8988T (cell line): Measurements from ENCODE around the gene PRR12.

Experiments used
- DNase-seq: peaks from one replicate; pipeline ENCODE4 v3.0.0; 2011

The PRR12 gene

GRCh38 chr19:49651029-49651819 lies 60.2 kb downstream of the PRR12 start:
- DNase-seq: no peak

- no peak for DNase-seq
Measured at GRCh38 chr19:49651820-49652550, 61.0 kb downstream of the PRR12 start.

GRCh38 chr19:49652551-49653465 lies 61.8 kb downstream of the PRR12 start:
- no peak for DNase-seq

GRCh38 chr19:49653466-49653806 lies 62.5 kb downstream of the PRR12 start:
- DNase-seq: no peak

GRCh38 chr19:49654581-49654980 lies 63.6 kb downstream of the PRR12 start:
- DNase-seq: no peak

GRCh38 chr19:49655570-49656455 lies 64.8 kb downstream of the PRR12 start:
- DNase-seq: no peak

GRCh38 chr19:49656456-49657109 lies 65.6 kb downstream of the PRR12 start:
- DNase-seq: no peak

GRCh38 chr19:49657493-49658138 lies 66.6 kb downstream of the PRR12 start:
- no peak for DNase-seq

- no peak for DNase-seq
Measured at GRCh38 chr19:49658139-49658517, 67.1 kb downstream of the PRR12 start.

- DNase-seq: no peak
Measured at GRCh38 chr19:49658566-49659442, 67.8 kb downstream of the PRR12 start.

- DNase-seq: no peak
Measured at GRCh38 chr19:49660338-49660961, 69.5 kb downstream of the PRR12 start.

- DNase-seq: no peak
Measured at GRCh38 chr19:49662011-49662410, 71.0 kb downstream of the PRR12 start.

- DNase-seq: no peak
Measured at GRCh38 chr19:49663224-49663623, 72.2 kb downstream of the PRR12 start.

- DNase-seq: peak; percentile 85
Measured at GRCh38 chr19:49664171-49665035, 73.4 kb downstream of the PRR12 start.

GRCh38 chr19:49665036-49665350 lies 74.0 kb downstream of the PRR12 start:
- DNase-seq: no peak

- DNase-seq: peak; percentile 87
Measured at GRCh38 chr19:49665351-49666119, 74.6 kb downstream of the PRR12 start, which contains the start of the genes BCL2L12 and IRF3. Gene BCL2L12 (plus strand): TSS chr19:49665933. CDS start chr19:49666693, 760 bp downstream. Gene IRF3 (minus strand): TSS chr19:49665857. CDS start chr19:49664838, 1,019 bp downstream.

- no peak for DNase-seq
Measured at GRCh38 chr19:49666120-49666444, 75.1 kb downstream of the PRR12 start.

GRCh38 chr19:49667473-49667872 lies 76.5 kb downstream of the PRR12 start:
- DNase-seq: no peak
